GM23248 (cell line): ENCODE data around the gene NUP188. TPM values are rescaled to one million over a fixed set of nuclear protein-coding genes. Genes with fewer than 3 reads are reported as not detected.

Experiments
- DNase-seq: peaks from one replicate; pipeline ENCODE4 v3.0.0-alpha.2; 2015
- H2AFZ ChIP-seq: fragments of 200-600 bp; sonication (generic); 2 replicates; pipeline ENCODE4 v1.6.1; 2016; ENCODE audit warnings: antibody characterized with exemption
- H3F3A ChIP-seq: fragments of 200-600 bp; sonication (generic); 2 replicates; pipeline ENCODE4 v1.6.1; 2016; ENCODE audit warnings: mild to moderate bottlenecking, antibody characterized with exemption, mixed run types; ENCODE audit not compliant: insufficient read depth
- H3K27ac ChIP-seq: fragments of 200-600 bp; sonication (generic); 2 replicates; pipeline ENCODE4 v1.5.1; 2016; ENCODE audit warnings: mild to moderate bottlenecking
- H3K27me3 ChIP-seq: fragments of 200-600 bp; sonication (generic); replicated peaks from 2 replicates; pipeline ENCODE4 v1.6.1; 2016; ENCODE audit warnings: mild to moderate bottlenecking; ENCODE audit not compliant: insufficient read depth
- H3K36me3 ChIP-seq: fragments of 200-600 bp; sonication (generic); 2 replicates; pipeline ENCODE4 v1.6.1; 2016; ENCODE audit warnings: low read depth, mild to moderate bottlenecking
- H3K4me1 ChIP-seq: fragments of 200-600 bp; sonication (generic); 2 replicates; pipeline ENCODE4 v1.6.1; 2016; ENCODE audit warnings: mild to moderate bottlenecking; ENCODE audit not compliant: insufficient read depth
- H3K4me2 ChIP-seq: fragments of 200-600 bp; sonication (generic); one replicate; pipeline ENCODE4 v1.6.1; 2016; ENCODE audit warnings: mild to moderate bottlenecking; ENCODE audit not compliant: unreplicated experiment
- H3K4me3 ChIP-seq: fragments of 200-600 bp; sonication (generic); 2 replicates; pipeline ENCODE4 v1.5.1; 2016; ENCODE audit warnings: mild to moderate bottlenecking
- H3K79me2 ChIP-seq: fragments of 200-600 bp; sonication (generic); 2 replicates; pipeline ENCODE4 v1.6.1; 2016; ENCODE audit warnings: mild to moderate bottlenecking; ENCODE audit not compliant: insufficient read depth
- H3K9ac ChIP-seq: fragments of 200-600 bp; sonication (generic); 2 replicates; pipeline ENCODE4 v1.6.1; 2016; ENCODE audit warnings: mild to moderate bottlenecking
- H3K9me2 ChIP-seq: fragments of 200-600 bp; sonication (generic); 2 replicates; pipeline ENCODE4 v1.6.1; 2016; ENCODE audit warnings: mixed run types, mild to moderate bottlenecking, moderate library complexity; ENCODE audit not compliant: insufficient read depth
- H3K9me3 ChIP-seq: fragments of 200-600 bp; sonication (generic); one replicate; pipeline ENCODE4 v1.6.1; 2017; ENCODE audit warnings: low read depth
- H4K20me1 ChIP-seq: fragments of 200-600 bp; sonication (generic); 2 replicates; pipeline ENCODE4 v1.6.0; 2016; ENCODE audit not compliant: insufficient read depth
- EZH2 ChIP-seq: fragments of 200-600 bp; sonication (generic); IDR thresholded peaks from 2 replicates; pipeline ENCODE4 v1.6.1; 2018; ENCODE audit warnings: antibody characterized with exemption, mild to moderate bottlenecking; ENCODE audit not compliant: insufficient read depth, poor library complexity, severe bottlenecking
- EZH2phosphoT487 ChIP-seq: fragments of 200-600 bp; sonication (generic); IDR thresholded peaks from 2 replicates; pipeline ENCODE4 v1.6.1; 2018; ENCODE audit warnings: antibody characterized with exemption, moderate library complexity, mild to moderate bottlenecking, low read depth; ENCODE audit not compliant: insufficient read depth
- WGBS, 2 experiments: methylation state at CpG; one replicate each; pipeline ENCODE4 v1.1.6; 2015 to 2017; ENCODE audit warnings: low lambda C conversion rate in 2 of 2, low coverage in 1 of 2; ENCODE audit errors: missing lambda C conversion rate in 2 of 2; 5-methylcytosine and 5-hydroxymethylcytosine counted together
- in situ Hi-C: fragments of 300-500 bp; cut with MboI; formaldehyde crosslinking; loops from 2 replicates; pipeline ENCODE4 v1.15.0; 2020
- polyA plus RNA-seq: library from polyadenylated mRNA; unstranded; fragments of >200 nt; fragmentation: Nextera tagmentation; extraction: Ambion mirVana; gene quantifications from 2 replicates; pipeline ENCODE4 v1.2.1, GENCODE V29; 2016
- total RNA-seq: library from RNA; depleted of rRNA; stranded (reverse); fragments of >200 nt; shearing (Covaris generic); gene quantifications from 2 replicates; pipeline ENCODE4 v1.2.3, GENCODE V29; 2014

NUP188 gene
- total and polyA plus RNA-seq, 2 experiments from 2014 or later = 24.9 to 45.9 TPM

DNA sequence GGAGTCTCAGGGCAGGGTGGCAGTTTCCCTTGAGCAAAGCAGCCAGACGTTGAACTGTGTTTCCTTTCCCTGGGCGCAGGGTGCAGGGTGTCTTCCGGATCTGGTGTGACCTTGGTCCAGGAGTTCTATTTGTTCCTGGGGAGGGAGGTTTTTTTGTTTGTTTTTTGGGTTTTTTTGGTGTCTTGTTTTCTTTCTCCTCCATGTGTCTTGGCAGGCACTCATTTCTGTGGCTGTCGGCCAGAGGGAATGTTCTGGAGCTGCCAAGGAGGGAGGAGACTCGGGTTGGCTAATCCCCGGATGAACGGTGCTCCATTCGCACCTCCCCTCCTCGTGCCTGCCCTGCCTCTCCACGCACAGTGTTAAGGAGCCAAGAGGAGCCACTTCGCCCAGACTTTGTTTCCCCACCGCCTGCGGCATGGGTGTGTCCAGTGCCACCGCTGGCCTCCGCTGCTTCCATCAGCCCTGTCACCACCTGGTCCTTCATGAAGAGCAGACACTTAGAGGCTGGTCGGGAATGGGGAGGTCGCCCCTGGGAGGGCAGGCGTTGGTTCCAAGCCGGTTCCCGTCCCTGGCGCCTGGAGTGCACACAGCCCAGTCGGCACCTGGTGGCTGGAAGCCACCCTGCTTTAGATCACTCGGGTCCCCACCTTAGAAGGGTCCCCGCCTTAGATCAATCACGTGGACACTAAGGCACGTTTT, 30.2 kb upstream of the NUP188 start:
- Histone ChIP-seq H3K9me3 (no peaks in the 10 kb centered on the region), H3F3A (peaks cover 11% of the 10 kb centered on the region), H3K27me3 (no peaks in the 10 kb centered on the region), H3K4me3 (no peak overlapping the region), H2AFZ (peak overlapping the region; percentile 48; the same call in 1 of the 2 replicates), H3K9me2 (no peaks in the 10 kb centered on the region), H3K79me2 (peaks cover 44% of the 10 kb centered on the region), H4K20me1 (no peaks in the 10 kb centered on the region), H3K36me3 (no peaks in the 10 kb centered on the region; the same call in 1 of the 2 replicates), H3K4me1 (peaks cover 37% of the 10 kb centered on the region), H3K27ac (peak overlapping the region; percentile 37), H3K4me2 (no peak overlapping the region), H3K9ac (peak overlapping the region; percentile 50)
- TF ChIP-seq EZH2phosphoT487 (no peak), EZH2 (no peak)
- WGBS, 2 experiments = 56 to 61% methylated on average over 26 of the region's 26 CpGs
- peak; percentile 82 for DNase-seq
- in situ Hi-C loops = no loop called here

DNA sequence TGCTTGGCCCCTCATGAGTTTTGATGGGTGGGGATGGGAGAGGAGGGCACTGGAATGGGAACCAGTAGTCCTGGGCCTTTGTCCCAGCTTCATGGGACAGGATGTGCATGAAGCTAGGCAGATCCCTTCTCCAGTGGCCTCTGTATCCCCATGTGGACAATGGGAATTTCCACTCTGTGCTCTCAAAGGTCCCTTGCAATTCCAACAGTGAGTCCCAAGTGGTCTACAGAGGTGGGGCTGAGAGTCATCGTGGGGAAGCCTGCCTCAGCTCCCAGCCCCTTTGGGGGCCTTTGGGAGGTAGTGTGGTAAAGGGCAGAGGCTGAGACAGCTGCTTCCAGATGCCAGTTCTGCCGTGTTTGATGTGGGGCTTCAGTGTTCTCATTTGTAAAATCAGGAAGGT, 28.6 kb upstream of the NUP188 start:
- H3F3A ChIP-seq = peaks cover 10% of the 10 kb centered on the region
- peaks cover 21% of the 10 kb centered on the region for H3K4me1 ChIP-seq
- 73 to 87% methylated on average over 2 of the region's 2 CpGs for WGBS, 2 experiments
- H2AFZ ChIP-seq = no peak overlapping the region
- TF ChIP-seq EZH2 = no peak
- no peak for TF ChIP-seq EZH2phosphoT487
- H3K36me3 ChIP-seq = no peaks in the 10 kb centered on the region; the same call in 1 of the 2 replicates
- H3K27ac ChIP-seq = no peak overlapping the region
- H3K4me3 ChIP-seq = no peak overlapping the region
- no peaks in the 10 kb centered on the region for H3K9me3 ChIP-seq
- no peaks in the 10 kb centered on the region for H3K27me3 ChIP-seq
- no peak overlapping the region for H3K4me2 ChIP-seq
- in situ Hi-C loops = no loop called here
- H3K9ac ChIP-seq = no peak overlapping the region
- peaks cover 28% of the 10 kb centered on the region for H3K79me2 ChIP-seq
- no peaks in the 10 kb centered on the region for H3K9me2 ChIP-seq
- H4K20me1 ChIP-seq = no peaks in the 10 kb centered on the region
- DNase-seq = no peak

DNA sequence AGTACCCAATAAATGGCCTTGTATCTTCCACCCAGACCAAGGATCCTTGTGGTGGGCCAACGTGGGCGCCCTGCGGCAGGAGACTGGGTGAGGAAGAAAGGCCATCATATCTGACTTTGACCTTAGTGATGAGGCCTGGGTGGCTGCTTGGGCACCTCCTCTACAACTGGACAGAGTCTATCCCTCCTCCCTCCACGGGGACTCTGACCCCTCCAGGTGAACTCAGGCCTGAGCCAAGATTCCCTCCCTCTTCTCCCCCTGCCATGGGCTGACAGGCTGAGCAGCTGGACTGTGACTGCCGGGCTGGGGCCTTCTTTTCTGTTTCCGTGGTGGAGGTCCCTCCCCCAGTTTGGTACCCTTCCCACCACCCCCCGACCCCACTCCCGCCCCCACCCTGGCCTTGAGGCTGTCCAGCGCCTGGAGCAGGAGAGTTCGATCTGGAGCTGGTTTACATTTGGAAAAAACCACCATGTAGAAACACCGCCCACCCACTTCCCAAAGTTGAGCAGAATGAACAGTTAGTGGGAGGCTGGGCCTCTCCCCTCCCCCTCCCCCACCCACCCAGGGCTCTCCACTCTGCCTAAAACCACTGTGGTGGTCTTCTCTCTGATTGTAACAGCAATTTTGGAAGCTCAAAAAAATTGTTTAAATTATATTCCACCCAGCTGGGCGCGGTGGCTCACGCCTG, 28.0 kb upstream of the NUP188 start:
- Histone ChIP-seq H3K4me3 (no peak overlapping the region), H3F3A (peaks cover 10% of the 10 kb centered on the region), H4K20me1 (no peaks in the 10 kb centered on the region), H3K79me2 (peaks cover 22% of the 10 kb centered on the region), H3K4me2 (no peak overlapping the region), H2AFZ (no peak overlapping the region), H3K9me3 (no peaks in the 10 kb centered on the region), H3K36me3 (no peaks in the 10 kb centered on the region; the same call in 1 of the 2 replicates), H3K9me2 (no peaks in the 10 kb centered on the region), H3K27ac (no peak overlapping the region), H3K27me3 (no peaks in the 10 kb centered on the region), H3K4me1 (peaks cover 21% of the 10 kb centered on the region), H3K9ac (no peak overlapping the region)
- in situ Hi-C loops = no loop called here
- DNase-seq = no peak
- WGBS, 2 experiments = 85 to 94% methylated on average over 7 to 14 of the region's 14 CpGs
- TF ChIP-seq EZH2 = no peak
- TF ChIP-seq EZH2phosphoT487 = no peak

DNA sequence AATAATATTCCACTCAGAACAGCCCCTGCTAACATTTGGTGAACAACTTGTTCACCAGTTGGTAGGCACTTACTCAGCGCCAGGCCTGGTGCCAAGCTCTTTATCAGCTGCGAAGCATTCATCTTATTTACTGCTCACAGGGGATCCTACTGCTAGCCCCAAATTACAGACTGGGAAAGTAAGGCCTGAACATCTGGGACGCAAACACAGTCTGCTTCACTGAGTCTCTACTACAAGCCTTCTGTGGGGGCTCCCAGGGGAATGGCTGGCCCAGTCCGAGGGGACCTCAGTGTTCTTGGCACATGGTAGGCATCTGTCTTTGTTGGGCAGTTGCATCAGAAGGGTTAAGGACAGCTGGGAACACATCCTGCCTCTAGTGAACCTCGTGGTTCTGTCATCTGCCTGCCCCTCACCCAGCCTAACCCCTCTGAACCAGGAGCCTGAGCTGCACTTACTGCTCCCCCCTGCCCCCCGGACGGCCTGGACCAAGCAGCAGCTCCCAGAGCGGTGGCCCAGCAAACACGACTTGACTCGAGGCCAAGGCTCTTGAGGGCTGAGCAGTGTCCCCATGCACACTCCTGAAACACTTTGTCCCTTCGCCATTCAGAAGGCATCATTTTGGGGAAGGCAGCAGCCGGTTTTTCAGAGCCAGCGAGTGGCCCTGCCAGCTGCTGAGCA, 27.0 kb upstream of the NUP188 start, which contains the start of gene PHYHD1:
Gene PHYHD1 (plus strand): TSS at position 602 of the 678 bp plus-strand sequence. CDS start 1,342 bp downstream, outside the sequence.
- peak within 1 kb of the TSS; percentile 80 for H2AFZ ChIP-seq

More for the DNA sequence above, 27.0 kb upstream of the NUP188 start, which contains the start of gene PHYHD1:
- Histone ChIP-seq H3K4me1 (peaks cover 21% of the 10 kb centered on the region), H3K4me3 (peak within 1 kb of the TSS; percentile 66), H3K9ac (peak within 1 kb of the TSS; percentile 74), H3F3A (peaks cover 10% of the 10 kb centered on the region), H3K79me2 (peaks cover 12% of the 10 kb centered on the region; the same call in 1 of the 2 replicates), H3K27me3 (no peaks in the 10 kb centered on the region), H3K27ac (no peak within 1 kb of the TSS; the same call in 1 of the 2 replicates), H4K20me1 (no peaks in the 10 kb centered on the region), H3K9me3 (no peaks in the 10 kb centered on the region), H3K36me3 (no peaks in the 10 kb centered on the region; the same call in 1 of the 2 replicates), H3K4me2 (peak within 1 kb of the TSS; percentile 34), H3K9me2 (no peaks in the 10 kb centered on the region)
- peak; percentile 88 for DNase-seq
- WGBS, 2 experiments = 18 to 19% methylated on average over 13 of the region's 13 CpGs
- in situ Hi-C loops = no loop called here
- TF ChIP-seq EZH2phosphoT487 = no peak
- TF ChIP-seq EZH2 = no peak
